Lower leg skin (tissue), 3 donors: ENCODE results near the gene C9orf50.

Experiments used
- POLR2A ChIP-seq, 2 donors: fragments of 450-650 bp; IDR thresholded peaks; one replicate each; pipeline ENCODE4 v1.6.1; 2016 to 2017; ENCODE audit warnings: antibody characterized with exemption in 2 of 2, mild to moderate bottlenecking in 1 of 2, moderate library complexity in 1 of 2
- TF ChIP-seq, protein P1 (sequence below), 3 donors: fragments of 450-650 bp; IDR thresholded peaks; one replicate each; pipeline ENCODE4 v1.5.1; 2016; ENCODE audit warnings: antibody characterized with exemption in 3 of 3, mild to moderate bottlenecking in 3 of 3, moderate library complexity in 2 of 3

DNA sequence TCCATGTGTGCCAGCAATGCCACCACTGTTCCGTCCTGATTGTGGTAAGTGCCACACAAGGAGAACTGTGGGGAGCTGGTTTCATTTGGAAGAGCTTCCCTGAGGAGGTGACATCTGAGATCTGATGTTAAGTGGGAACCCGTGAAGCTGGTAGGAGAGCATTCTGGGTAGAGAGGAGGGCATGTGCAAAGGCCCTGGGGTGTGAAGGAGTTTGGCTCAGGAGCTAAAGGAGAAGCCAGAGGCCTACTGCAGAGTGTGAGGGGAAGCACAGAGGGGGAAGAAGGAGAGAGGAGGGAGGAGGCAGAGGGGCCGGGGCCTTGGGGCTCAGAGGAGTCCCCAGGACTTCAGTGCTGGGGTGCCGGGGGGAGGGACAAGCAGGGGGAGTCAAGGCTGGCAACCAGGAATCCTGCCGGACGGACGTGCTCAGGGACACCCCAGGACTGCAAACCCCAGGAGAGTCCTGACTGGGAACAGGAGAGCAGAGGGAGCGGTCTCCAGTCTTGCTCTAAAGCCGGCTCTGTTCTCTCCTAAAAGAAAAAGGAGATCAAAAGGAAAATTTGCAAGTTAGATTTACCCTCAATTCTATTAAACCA, 19.7 kb downstream of the C9orf50 start:
- TF ChIP-seq, protein P1, sequence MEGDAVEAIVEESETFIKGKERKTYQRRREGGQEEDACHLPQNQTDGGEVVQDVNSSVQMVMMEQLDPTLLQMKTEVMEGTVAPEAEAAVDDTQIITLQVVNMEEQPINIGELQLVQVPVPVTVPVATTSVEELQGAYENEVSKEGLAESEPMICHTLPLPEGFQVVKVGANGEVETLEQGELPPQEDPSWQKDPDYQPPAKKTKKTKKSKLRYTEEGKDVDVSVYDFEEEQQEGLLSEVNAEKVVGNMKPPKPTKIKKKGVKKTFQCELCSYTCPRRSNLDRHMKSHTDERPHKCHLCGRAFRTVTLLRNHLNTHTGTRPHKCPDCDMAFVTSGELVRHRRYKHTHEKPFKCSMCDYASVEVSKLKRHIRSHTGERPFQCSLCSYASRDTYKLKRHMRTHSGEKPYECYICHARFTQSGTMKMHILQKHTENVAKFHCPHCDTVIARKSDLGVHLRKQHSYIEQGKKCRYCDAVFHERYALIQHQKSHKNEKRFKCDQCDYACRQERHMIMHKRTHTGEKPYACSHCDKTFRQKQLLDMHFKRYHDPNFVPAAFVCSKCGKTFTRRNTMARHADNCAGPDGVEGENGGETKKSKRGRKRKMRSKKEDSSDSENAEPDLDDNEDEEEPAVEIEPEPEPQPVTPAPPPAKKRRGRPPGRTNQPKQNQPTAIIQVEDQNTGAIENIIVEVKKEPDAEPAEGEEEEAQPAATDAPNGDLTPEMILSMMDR (IDR thresholded peaks at IDR 0.05) = no peak
- no peak for TF ChIP-seq POLR2A (IDR thresholded peaks at IDR 0.05)
